Measurements from ENCODE around the gene PPP1R15B. TPM values are rescaled to one million over a fixed set of nuclear protein-coding genes. Genes with fewer than 3 reads are reported as not detected.

PPP1R15B gene
- total and polyA plus RNA-seq, 2 of the 4 experiments (the other 2 are of a cell fraction): 14.9 to 15.0 TPM

DNA sequence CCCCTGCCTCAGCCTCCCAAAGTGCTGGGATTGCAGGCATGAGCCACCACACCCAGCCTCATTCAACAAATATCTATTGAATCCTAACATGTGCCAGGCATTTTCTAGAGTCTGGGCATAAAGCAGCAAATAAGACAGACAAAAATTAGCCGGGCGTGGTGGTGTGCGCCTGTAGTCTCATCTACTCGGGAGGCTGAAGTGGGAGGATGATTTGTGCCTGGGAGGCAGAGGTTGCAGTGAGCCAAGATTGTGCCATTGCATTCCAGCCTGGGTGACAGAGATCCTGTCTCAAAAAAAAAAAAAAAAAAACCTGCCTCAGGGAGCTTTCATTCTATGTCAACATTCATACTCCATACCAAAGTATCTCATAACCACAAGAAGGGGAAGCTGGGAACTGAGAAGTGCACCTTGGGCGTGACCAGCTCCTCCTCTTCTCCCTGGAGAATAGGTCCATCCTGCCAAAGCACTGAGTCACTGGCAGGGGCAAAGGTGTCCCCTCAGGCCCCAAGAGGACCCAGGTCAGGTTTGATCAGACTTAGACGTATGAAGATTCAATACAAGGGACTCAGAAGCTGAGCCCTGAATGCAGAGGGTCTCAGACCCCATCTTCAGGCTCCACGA, 36.8 kb upstream of the PPP1R15B start:
- BruUV-seq (replicated peaks): no TSS peak
- Histone ChIP-seq H3K27me3 (ENCODE audit: control insufficient read depth, insufficient read depth, low read length) (no peaks in the 10 kb centered on the region), H3K4me3 (ENCODE audit: insufficient read depth, low read depth, low read length) (no peak overlapping the region), H3K4ac (ENCODE audit: low read depth, low read length) (no peak overlapping the region), H2AK9ac (replicated peaks; ENCODE audit: low read depth, low read length, poor library complexity) (no peak overlapping the region), H3K4me2 (ENCODE audit: low read depth, low read length) (no peak overlapping the region), H4K91ac (ENCODE audit: insufficient read depth, low read depth, low read length) (no peak overlapping the region), H2BK120ac (ENCODE audit: low read depth, low read length) (no peak overlapping the region), H3K9me3 (ENCODE audit: control insufficient read depth, insufficient read depth, low read length) (no peaks in the 10 kb centered on the region), H2AK5ac (ENCODE audit: low read depth, low read length) (no peak overlapping the region), H3K9me1 (ENCODE audit: insufficient read depth, low read length) (no peaks in the 10 kb centered on the region), H3K9ac (ENCODE audit: low read depth, low read length) (no peak overlapping the region), H4K8ac (ENCODE audit: low read depth in 2 of 2, low read length in 2 of 2) (no peak overlapping the region), H3K14ac (replicated peaks; ENCODE audit: low read depth, low read length) (no peak overlapping the region), H3K27ac (ENCODE audit: insufficient read depth, low read length) (no peak overlapping the region), H2BK5ac (ENCODE audit: low read depth, low read length, poor library complexity, severe bottlenecking) (no peak overlapping the region), H3K79me1 (ENCODE audit: low read depth in 1 of 2, low read length in 2 of 2) (no peaks in the 10 kb centered on the region), H2BK20ac (ENCODE audit: low read depth, low read length) (no peak overlapping the region), H4K5ac (ENCODE audit: low read depth, low read length) (no peak overlapping the region), H2BK15ac (ENCODE audit: low read depth, low read length) (no peak overlapping the region), H3K56ac (ENCODE audit: extremely low read depth, insufficient read depth, low read length) (no peak overlapping the region), H2AFZ (replicated peaks; ENCODE audit: low read length, poor library complexity) (no peak overlapping the region), H4K20me1 (ENCODE audit: insufficient read depth, low read length) (no peaks in the 10 kb centered on the region; the same call in 1 of the 2 replicates), H3K18ac (ENCODE audit: low read depth, low read length) (no peak overlapping the region), H3K23ac (ENCODE audit: low read depth, low read length) (no peak overlapping the region), H3K36me3 (ENCODE audit: control insufficient read depth, insufficient read depth, low read length) (peaks cover 10% of the 10 kb centered on the region), H3K4me1 (ENCODE audit: control insufficient read depth, insufficient read depth, low read length) (no peaks in the 10 kb centered on the region)
- in situ Hi-C loops (cut with MboI; ENCODE audit: low sequenced_read_pairs) (loop anchor here (5.0 kb wide), 1 partner anchor 54 kb away; no protein-coding TSS in a partner anchor), dilution Hi-C loops (cut with HindIII; ENCODE audit: low sequenced_read_pairs, unreplicated experiment) (no loop called here), intact Hi-C loops (cut with micrococcal nuclease) (no loop called here)
- ATAC-seq (ENCODE audit: low read depth) (no peak), DNase-seq (no peak)
- TF ChIP-seq, protein P1, sequence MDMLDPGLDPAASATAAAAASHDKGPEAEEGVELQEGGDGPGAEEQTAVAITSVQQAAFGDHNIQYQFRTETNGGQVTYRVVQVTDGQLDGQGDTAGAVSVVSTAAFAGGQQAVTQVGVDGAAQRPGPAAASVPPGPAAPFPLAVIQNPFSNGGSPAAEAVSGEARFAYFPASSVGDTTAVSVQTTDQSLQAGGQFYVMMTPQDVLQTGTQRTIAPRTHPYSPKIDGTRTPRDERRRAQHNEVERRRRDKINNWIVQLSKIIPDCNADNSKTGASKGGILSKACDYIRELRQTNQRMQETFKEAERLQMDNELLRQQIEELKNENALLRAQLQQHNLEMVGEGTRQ (IDR thresholded peaks at IDR 0.05; ENCODE audit: low read depth, low read length): no peak
- TF ChIP-seq CEBPB (IDR thresholded peaks at IDR 0.05; ENCODE audit: low read depth, low read length): no peak
- no peak for TF ChIP-seq RCOR1 (IDR thresholded peaks at IDR 0.05; ENCODE audit: insufficient replicate concordance, low read length)
- no peak for TF ChIP-seq CHD1 (IDR thresholded peaks at IDR 0.05; ENCODE audit: low read depth, low read length)
- WGBS, 2 experiments (ENCODE audit: extremely low coverage in 2 of 2, insufficient read length in 1 of 2): 94% methylated on average over 6 of the region's 7 CpGs; no CpG with 5 or more reads in 1 of the 2 experiments
- ChIA-PET CTCF (no interaction called here), POLR2A (ENCODE audit: unreplicated experiment) (no interaction called here)
